Neuronal stem cell (in vitro differentiated cells): ENCODE results near the gene OGFRL1.

Experiments
- DNase-seq: peaks from one replicate; pipeline ENCODE4 v3.0.0-alpha.2; 2013; ENCODE audit warnings: low spot score
- H2AFZ ChIP-seq: one replicate; pipeline ENCODE4 v1.6.1; 2013; ENCODE audit warnings: mild to moderate bottlenecking, low read length, inconsistent platforms
- H2AK5ac ChIP-seq: 2 replicates; pipeline ENCODE4 v1.6.1; 2013; ENCODE audit warnings: low read depth, mild to moderate bottlenecking, inconsistent platforms, low read length, moderate library complexity, mixed read lengths
- H2BK120ac ChIP-seq: 2 replicates; pipeline ENCODE4 v1.6.1; 2013; ENCODE audit warnings: low read depth, mild to moderate bottlenecking, inconsistent platforms, low read length, moderate library complexity, mixed read lengths
- H2BK12ac ChIP-seq: one replicate; pipeline ENCODE4 v1.6.1; 2013; ENCODE audit warnings: low read length, inconsistent platforms
- H2BK15ac ChIP-seq: 2 replicates; pipeline ENCODE4 v1.6.1; 2013; ENCODE audit warnings: mild to moderate bottlenecking, low read length, inconsistent platforms, mixed read lengths
- H2BK5ac ChIP-seq: one replicate; pipeline ENCODE4 v1.6.1; 2013; ENCODE audit warnings: inconsistent platforms, mild to moderate bottlenecking, low read length, moderate library complexity
- H3K14ac ChIP-seq: one replicate; pipeline ENCODE4 v1.6.1; 2013; ENCODE audit warnings: low read length, inconsistent platforms
- H3K18ac ChIP-seq: 2 replicates; pipeline ENCODE4 v1.6.1; 2013; ENCODE audit warnings: low read length, inconsistent platforms
- H3K23ac ChIP-seq: 2 replicates; pipeline ENCODE4 v1.6.1; 2013; ENCODE audit warnings: low read depth, mild to moderate bottlenecking, mixed read lengths, low read length, inconsistent platforms; ENCODE audit not compliant: poor library complexity
- H3K27ac ChIP-seq: replicated peaks from 3 replicates; pipeline ENCODE4 v1.5.1; 2013; ENCODE audit warnings: low read length, inconsistent platforms
- H3K27me3 ChIP-seq, 3 experiments: 2 replicates each; pipeline ENCODE4 v1.6.1; 2013; ENCODE audit warnings: low read length in 3 of 3, mild to moderate bottlenecking in 2 of 3, inconsistent platforms in 1 of 3, low read depth in 1 of 3, mixed read lengths in 1 of 3, moderate library complexity in 1 of 3; ENCODE audit not compliant: control insufficient read depth in 3 of 3, insufficient read depth in 3 of 3
- H3K36me3 ChIP-seq, 2 donors: replicated peaks in 1 of 2; 2 replicates each; pipeline ENCODE4 v1.6.1; 2013; ENCODE audit warnings: low read length in 2 of 2; ENCODE audit not compliant: control insufficient read depth in 2 of 2, insufficient read depth in 2 of 2
- H3K4ac ChIP-seq: 2 replicates; pipeline ENCODE4 v1.6.1; 2013; ENCODE audit warnings: inconsistent platforms, mild to moderate bottlenecking, low read length, moderate library complexity
- H3K4me1 ChIP-seq, 2 donors: 1 replicate in 1 of 2; 2 replicates in 1 of 2; pipeline ENCODE4 v1.6.1; 2013; ENCODE audit warnings: low read length in 2 of 2, low read depth in 1 of 2; ENCODE audit not compliant: control insufficient read depth in 2 of 2, insufficient read depth in 1 of 2
- H3K4me2 ChIP-seq: one replicate; pipeline ENCODE4 v1.6.1; 2013; ENCODE audit warnings: mild to moderate bottlenecking, low read length, inconsistent platforms; ENCODE audit not compliant: insufficient read depth, poor library complexity, severe bottlenecking
- H3K4me3 ChIP-seq, 2 donors: 2 replicates each; pipeline ENCODE4 v1.5.1; 2013; ENCODE audit warnings: low read length in 2 of 2, mild to moderate bottlenecking in 2 of 2, inconsistent platforms in 1 of 2, moderate library complexity in 1 of 2
- H3K79me1 ChIP-seq: one replicate; pipeline ENCODE4 v1.6.1; 2013; ENCODE audit warnings: low read depth, mild to moderate bottlenecking, inconsistent platforms, low read length, moderate library complexity
- H3K9ac ChIP-seq: one replicate; pipeline ENCODE4 v1.6.1; 2013; ENCODE audit warnings: mild to moderate bottlenecking, low read depth, low read length, inconsistent platforms; ENCODE audit not compliant: poor library complexity
- H3K9me3 ChIP-seq, 2 donors: replicated peaks in 1 of 2; 2 replicates each; pipeline versions ENCODE3 to v1.6.1; 2013; ENCODE audit warnings: low read length in 2 of 2, mild to moderate bottlenecking in 2 of 2, inconsistent platforms in 1 of 2, low read depth in 1 of 2, mixed read lengths in 1 of 2, moderate library complexity in 1 of 2; ENCODE audit not compliant: control insufficient read depth in 2 of 2, insufficient read depth in 1 of 2
- H4K8ac ChIP-seq: one replicate; pipeline ENCODE4 v1.6.1; 2013; ENCODE audit warnings: low read depth, mild to moderate bottlenecking, inconsistent platforms, low read length, moderate library complexity
- H4K91ac ChIP-seq: one replicate; pipeline ENCODE4 v1.6.1; 2013; ENCODE audit warnings: low read length, low read depth, mild to moderate bottlenecking, inconsistent platforms; ENCODE audit not compliant: poor library complexity
- WGBS, 2 donors: extraction: QIAGEN DNeasy Blood & Tissue Kit; methylation state at CpG; one replicate each; pipeline ENCODE4 v1.1.7; 2013; ENCODE audit warnings: missing lambda C conversion rate in 2 of 2, mixed read lengths in 1 of 2; ENCODE audit not compliant: insufficient read length in 2 of 2, insufficient replicate concordance in 1 of 2; ENCODE audit errors: extremely low coverage in 2 of 2; 5-methylcytosine and 5-hydroxymethylcytosine counted together

OGFRL1 gene

GRCh38 chr6:71335544-71335943, 46.9 kb downstream of the OGFRL1 start:
- H3K9me3 ChIP-seq, result peaks cover 0 to 3% of the 10 kb centered on the region in 2 donors
- H2AK5ac ChIP-seq, result no peak overlapping the region
- peaks cover 0 to under 1% of the 10 kb centered on the region in 2 donors for H3K36me3 ChIP-seq
- no peak overlapping the region for H4K8ac ChIP-seq
- no peak overlapping the region for H3K9ac ChIP-seq
- no peaks in the 10 kb centered on the region for H3K79me1 ChIP-seq
- no peak overlapping the region for H4K91ac ChIP-seq
- no peak overlapping the region for H3K4ac ChIP-seq
- H3K14ac ChIP-seq, result no peak overlapping the region
- no peak overlapping the region for H3K23ac ChIP-seq
- no peaks in the 10 kb centered on the region for H3K4me1 ChIP-seq
- no peak overlapping the region for H2BK12ac ChIP-seq
- H3K4me3 ChIP-seq, result no peak overlapping the region
- H3K27me3 ChIP-seq, result no peaks in the 10 kb centered on the region
- H2AFZ ChIP-seq, result no peak overlapping the region
- no peak overlapping the region for H2BK15ac ChIP-seq
- no peak for DNase-seq
- no peak overlapping the region for H3K18ac ChIP-seq
- H3K27ac ChIP-seq, result no peak overlapping the region
- H2BK5ac ChIP-seq, result no peak overlapping the region
- H3K4me2 ChIP-seq, result no peak overlapping the region
- no peak overlapping the region for H2BK120ac ChIP-seq

GRCh38 chr6:71336901-71337300, 48.3 kb downstream of the OGFRL1 start:
- Histone ChIP-seq H3K9ac (no peak overlapping the region), H3K79me1 (no peaks in the 10 kb centered on the region), H3K4me2 (no peak overlapping the region), H3K4me1 (no peaks in the 10 kb centered on the region), H2BK120ac (no peak overlapping the region), H3K36me3 (no peaks in the 10 kb centered on the region), H2AFZ (no peak overlapping the region), H3K4me3 (no peak overlapping the region), H4K8ac (no peak overlapping the region), H3K14ac (no peak overlapping the region), H2BK5ac (no peak overlapping the region), H3K9me3 (peaks cover 0 to 3% of the 10 kb centered on the region in 2 donors), H2BK12ac (no peak overlapping the region), H2BK15ac (no peak overlapping the region), H3K27ac (no peak overlapping the region), H3K23ac (no peak overlapping the region), H2AK5ac (no peak overlapping the region), H3K4ac (no peak overlapping the region), H3K27me3 (no peaks in the 10 kb centered on the region), H4K91ac (no peak overlapping the region), H3K18ac (no peak overlapping the region)
- no peak for DNase-seq
- no CpG with 5 or more reads among the region's 2 CpGs for WGBS, 2 donors

GRCh38 chr6:71338540-71339316, 50.1 kb downstream of the OGFRL1 start:
- H3K27me3 ChIP-seq, result no peaks in the 10 kb centered on the region
- H3K4me1 ChIP-seq, result no peaks in the 10 kb centered on the region
- no peak overlapping the region for H2BK5ac ChIP-seq
- H2BK120ac ChIP-seq, result no peak overlapping the region
- no peak overlapping the region for H2AFZ ChIP-seq
- H3K79me1 ChIP-seq, result no peaks in the 10 kb centered on the region
- H4K91ac ChIP-seq, result no peak overlapping the region
- DNase-seq, result no peak
- peaks cover 0 to 3% of the 10 kb centered on the region in 2 donors for H3K9me3 ChIP-seq
- H3K14ac ChIP-seq, result no peak overlapping the region
- no peak overlapping the region for H4K8ac ChIP-seq
- no peak overlapping the region for H3K4me3 ChIP-seq
- H3K4ac ChIP-seq, result no peak overlapping the region
- H2BK12ac ChIP-seq, result no peak overlapping the region
- no CpG with 5 or more reads among the region's 4 CpGs for WGBS, 2 donors
- no peak overlapping the region for H3K4me2 ChIP-seq
- no peak overlapping the region for H3K27ac ChIP-seq
- H3K9ac ChIP-seq, result no peak overlapping the region
- no peak overlapping the region for H2AK5ac ChIP-seq
- peaks cover 0 to 4% of the 10 kb centered on the region in 2 donors for H3K36me3 ChIP-seq
- H3K23ac ChIP-seq, result no peak overlapping the region
- H3K18ac ChIP-seq, result no peak overlapping the region
- no peak overlapping the region for H2BK15ac ChIP-seq

DNA sequence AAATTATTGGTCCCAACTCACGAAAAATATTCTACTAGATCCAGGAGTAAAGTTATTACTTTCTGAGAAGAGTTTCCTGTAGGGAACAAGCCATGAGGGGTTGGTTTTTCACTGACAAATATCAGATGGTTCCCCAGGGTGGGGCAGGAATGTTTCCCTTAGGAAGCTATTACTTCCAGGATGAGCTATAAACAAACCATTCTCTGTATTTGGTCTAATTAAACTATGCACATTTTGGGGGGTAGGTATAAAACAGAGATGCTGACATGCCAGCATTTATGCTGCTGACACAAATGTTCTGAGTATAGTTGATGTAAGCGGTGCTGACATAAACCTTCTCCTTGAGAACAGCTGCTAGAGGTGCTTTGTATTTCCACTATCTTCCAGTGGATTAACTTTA, 54.2 kb downstream of the OGFRL1 start:
- Histone ChIP-seq H3K23ac (no peak overlapping the region), H3K36me3 (peaks cover 0 to 13% of the 10 kb centered on the region in 2 donors), H2AK5ac (no peak overlapping the region), H3K14ac (no peak overlapping the region), H2BK15ac (no peak overlapping the region), H3K4me2 (no peak overlapping the region), H2BK5ac (no peak overlapping the region), H3K18ac (no peak overlapping the region), H3K79me1 (no peaks in the 10 kb centered on the region), H2BK120ac (no peak overlapping the region), H3K4me1 (peaks cover 2 to 10% of the 10 kb centered on the region in 2 donors), H2BK12ac (no peak overlapping the region), H3K27ac (no peak overlapping the region), H2AFZ (no peak overlapping the region), H4K8ac (no peak overlapping the region), H3K9ac (no peak overlapping the region), H3K27me3 (no peaks in the 10 kb centered on the region), H3K4me3 (no peak overlapping the region), H3K9me3 (peaks cover 0 to 5% of the 10 kb centered on the region in 2 donors), H4K91ac (no peak overlapping the region), H3K4ac (no peak overlapping the region)
- no CpG with 5 or more reads among the region's 2 CpGs for WGBS, 2 donors
- DNase-seq, result no peak
